Adipocyte (in vitro differentiated cells): ENCODE results near the gene MT1A.

Experiments
- DNase-seq: peaks from one replicate; pipeline ENCODE4 v3.0.0-alpha.2; 2015; ENCODE audit warnings: low read depth
- H3K27me3 ChIP-seq: replicated peaks from 2 replicates; pipeline ENCODE4 v1.7.0; 2013; ENCODE audit warnings: mild to moderate bottlenecking, low read length, moderate library complexity; ENCODE audit not compliant: control insufficient read depth, insufficient read depth
- H3K36me3 ChIP-seq: 2 replicates; pipeline ENCODE4 v1.7.0; 2013; ENCODE audit warnings: low read length, mild to moderate bottlenecking, moderate library complexity; ENCODE audit not compliant: control insufficient read depth, insufficient read depth, severe bottlenecking
- H3K4me1 ChIP-seq: 2 replicates; pipeline ENCODE4 v1.7.0; 2013; ENCODE audit warnings: mild to moderate bottlenecking, low read length, moderate library complexity; ENCODE audit not compliant: control insufficient read depth, insufficient read depth
- H3K4me3 ChIP-seq: 2 replicates; pipeline ENCODE4 v1.7.0; 2013; ENCODE audit warnings: mild to moderate bottlenecking, low read length, moderate library complexity
- H3K9ac ChIP-seq: 2 replicates; pipeline ENCODE4 v1.7.0; 2013; ENCODE audit warnings: mild to moderate bottlenecking, low read length, moderate library complexity
- H3K9me3 ChIP-seq: 2 replicates; pipeline ENCODE4 v1.7.0; 2013; ENCODE audit warnings: mild to moderate bottlenecking, low read length, moderate library complexity; ENCODE audit not compliant: control insufficient read depth

The MT1A gene

DNA sequence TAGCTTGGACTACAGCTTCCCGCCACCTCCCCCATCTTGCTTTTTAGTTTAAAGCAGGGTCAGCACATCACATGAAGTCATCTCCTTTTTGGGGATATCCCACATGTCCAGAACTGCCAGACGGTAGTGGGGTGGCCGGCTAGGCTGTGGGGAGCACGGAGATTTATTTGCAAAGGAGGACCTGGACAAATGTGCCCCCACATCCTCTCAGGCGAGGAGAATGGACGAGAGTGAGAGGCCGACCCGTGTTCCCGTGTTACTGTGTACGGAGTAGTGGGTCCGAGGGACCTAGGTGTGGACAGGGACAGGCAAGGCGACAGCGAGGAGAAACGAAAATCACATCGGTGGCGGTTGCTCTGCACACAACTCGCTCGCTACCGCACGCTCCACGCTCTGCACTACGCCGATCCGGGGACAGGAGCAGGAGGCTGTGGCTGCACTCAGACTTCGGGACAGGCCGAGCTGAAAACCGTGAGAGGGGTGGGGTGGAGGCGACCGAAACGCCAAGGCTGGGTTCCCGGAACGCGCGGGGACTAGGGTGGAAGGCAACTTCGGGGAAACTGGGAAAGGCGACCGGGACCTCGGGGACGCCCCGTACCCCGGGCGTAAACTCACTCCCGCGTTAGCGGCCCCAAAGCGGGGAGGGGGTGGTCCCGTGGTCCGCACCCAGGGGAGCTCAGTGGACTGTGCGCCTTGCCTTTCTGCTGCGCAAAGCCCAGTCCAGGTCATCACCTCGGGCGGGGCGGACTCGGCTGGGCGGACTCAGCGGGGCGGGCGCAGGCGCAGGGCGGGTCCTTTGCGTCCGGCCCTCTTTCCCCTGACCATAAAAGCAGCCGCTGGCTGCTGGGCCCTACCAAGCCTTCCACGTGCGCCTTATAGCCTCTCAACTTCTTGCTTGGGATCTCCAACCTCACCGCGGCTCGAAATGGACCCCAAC lies at the start of gene MT1A:
TSS of gene MT1A (plus strand) at position 853 of the 937 bp plus-strand sequence. CDS start at position 926, 73 bp downstream.
- Histone ChIP-seq H3K36me3 (no peaks in the 10 kb centered on the region), H3K4me3 (peak within 1 kb of the TSS; percentile 81)

DNA sequence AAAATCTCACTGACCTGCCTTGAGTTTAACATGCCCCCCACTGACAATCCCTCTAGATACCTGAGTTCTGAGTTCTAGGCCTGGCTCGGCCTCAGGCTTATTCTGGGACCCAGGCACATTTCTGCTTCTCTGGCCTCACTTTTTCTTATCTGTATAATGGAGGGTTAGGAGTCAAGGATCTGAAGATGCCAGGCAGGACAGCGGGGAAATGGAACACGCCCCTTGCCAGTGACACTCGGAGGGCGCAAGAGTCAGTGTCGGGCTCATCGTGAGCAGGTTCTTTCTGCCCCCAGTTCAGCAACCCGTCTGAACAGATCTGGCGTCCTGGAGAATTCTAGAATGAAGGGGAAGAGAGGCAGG lies 49.7 kb upstream of the MT1A start:
- no peak for DNase-seq
- no peak overlapping the region for H3K9ac ChIP-seq
- H3K4me3 ChIP-seq = peak overlapping the region; percentile 61
- peaks cover 30% of the 10 kb centered on the region for H3K27me3 ChIP-seq
- peaks cover 19% of the 10 kb centered on the region for H3K4me1 ChIP-seq
- no peaks in the 10 kb centered on the region for H3K9me3 ChIP-seq
- no peaks in the 10 kb centered on the region for H3K36me3 ChIP-seq

More for the DNA sequence above, at the start of gene MT1A:
- peak; percentile 39 for DNase-seq
- peaks cover 13% of the 10 kb centered on the region for H3K4me1 ChIP-seq
- H3K27me3 ChIP-seq = no peaks in the 10 kb centered on the region
- H3K9ac ChIP-seq = peak within 1 kb of the TSS; percentile 77
- H3K9me3 ChIP-seq = no peaks in the 10 kb centered on the region

DNA sequence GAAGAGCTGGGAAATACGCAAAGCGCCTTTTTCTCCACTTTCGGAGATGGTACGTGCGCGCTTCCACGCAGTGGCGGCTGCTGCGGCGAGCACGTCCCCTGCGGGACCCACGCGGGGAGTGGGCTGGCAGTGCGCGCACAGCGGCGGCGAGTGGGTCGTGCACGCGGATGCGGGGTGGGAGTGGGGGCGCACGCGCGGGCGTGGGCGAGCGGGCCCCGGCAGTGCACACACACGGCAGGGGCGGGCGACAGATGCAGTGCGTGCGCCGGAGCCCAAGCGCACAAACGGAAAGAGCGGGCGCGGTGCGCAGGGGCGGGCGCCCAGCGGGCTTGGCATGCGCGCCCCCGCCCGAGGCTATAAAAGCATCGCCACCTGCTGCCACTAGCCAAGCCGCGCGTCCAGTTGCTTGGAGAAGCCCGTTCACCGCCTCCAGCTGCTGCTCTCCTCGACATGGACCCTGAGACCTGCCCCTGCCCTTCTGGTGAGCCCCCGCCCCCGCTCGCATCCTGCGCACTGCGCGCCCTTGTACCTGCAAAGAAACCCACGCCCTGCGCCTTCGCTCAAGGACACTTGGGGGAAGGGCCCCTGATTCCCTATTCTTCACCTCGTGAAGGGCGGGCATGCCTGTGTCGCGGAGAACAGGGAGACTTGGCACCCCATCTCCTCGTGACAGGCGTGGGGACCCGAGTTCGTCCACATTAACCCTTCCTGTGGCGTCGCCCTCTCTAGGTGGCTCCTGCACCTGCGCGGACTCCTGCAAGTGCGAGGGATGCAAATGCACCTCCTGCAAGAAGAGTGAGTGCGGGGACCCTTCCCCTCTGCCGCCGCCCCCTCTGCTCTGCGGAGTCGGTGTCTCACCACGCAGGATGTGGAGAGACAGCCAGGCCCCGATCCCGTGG lies 49.1 kb upstream of the MT1A start, which contains the start of gene MT3:
TSS of gene MT3 (plus strand) at position 388 of the 899 bp plus-strand sequence. CDS start at position 451, 63 bp downstream.
- DNase-seq = peak; percentile 59
- H3K9ac ChIP-seq = no peak within 1 kb of the TSS
- H3K4me1 ChIP-seq = peaks cover 19% of the 10 kb centered on the region
- H3K9me3 ChIP-seq = no peaks in the 10 kb centered on the region
- H3K4me3 ChIP-seq = peak within 1 kb of the TSS; percentile 61
- no peaks in the 10 kb centered on the region for H3K36me3 ChIP-seq
- peaks cover 30% of the 10 kb centered on the region for H3K27me3 ChIP-seq

DNA sequence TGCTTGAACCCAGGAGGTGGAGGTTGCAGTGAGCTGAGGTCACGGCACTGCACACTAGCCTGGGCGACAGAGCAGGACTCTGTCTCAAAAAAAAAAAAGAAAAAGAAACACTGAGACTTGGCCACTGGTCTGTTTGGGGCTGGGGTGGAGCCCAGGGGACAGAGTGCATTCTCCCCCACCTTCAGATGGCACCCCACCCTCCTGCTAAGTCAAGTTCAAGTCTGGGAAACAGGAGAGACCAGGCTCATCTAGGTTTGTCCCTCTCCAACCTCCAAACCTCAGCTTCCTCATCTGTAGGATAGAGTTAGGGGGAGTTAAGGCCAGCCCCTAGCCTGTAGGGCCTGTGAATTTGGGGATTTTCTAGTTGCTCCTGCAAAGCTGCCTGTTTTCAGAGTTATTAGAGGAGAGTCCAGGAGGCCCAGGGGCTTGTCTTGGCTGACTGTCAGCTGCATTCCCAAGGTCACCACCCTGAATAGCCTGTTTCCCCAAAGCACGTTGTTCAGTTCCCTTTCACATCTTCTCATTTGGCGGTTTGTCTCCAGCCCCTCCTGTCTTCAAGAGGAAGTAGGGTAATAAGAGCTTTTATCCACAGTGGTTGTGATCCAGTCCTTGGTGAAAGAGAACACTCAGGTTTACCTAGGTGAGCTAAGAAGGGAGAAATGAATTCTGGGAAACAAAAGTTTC lies 46.9 kb upstream of the MT1A start:
- Histone ChIP-seq H3K36me3 (no peaks in the 10 kb centered on the region), H3K9ac (no peak overlapping the region), H3K4me1 (peaks cover 7% of the 10 kb centered on the region), H3K9me3 (peaks cover 1% of the 10 kb centered on the region), H3K27me3 (peaks cover 30% of the 10 kb centered on the region), H3K4me3 (no peak overlapping the region)
- no peak for DNase-seq

DNA sequence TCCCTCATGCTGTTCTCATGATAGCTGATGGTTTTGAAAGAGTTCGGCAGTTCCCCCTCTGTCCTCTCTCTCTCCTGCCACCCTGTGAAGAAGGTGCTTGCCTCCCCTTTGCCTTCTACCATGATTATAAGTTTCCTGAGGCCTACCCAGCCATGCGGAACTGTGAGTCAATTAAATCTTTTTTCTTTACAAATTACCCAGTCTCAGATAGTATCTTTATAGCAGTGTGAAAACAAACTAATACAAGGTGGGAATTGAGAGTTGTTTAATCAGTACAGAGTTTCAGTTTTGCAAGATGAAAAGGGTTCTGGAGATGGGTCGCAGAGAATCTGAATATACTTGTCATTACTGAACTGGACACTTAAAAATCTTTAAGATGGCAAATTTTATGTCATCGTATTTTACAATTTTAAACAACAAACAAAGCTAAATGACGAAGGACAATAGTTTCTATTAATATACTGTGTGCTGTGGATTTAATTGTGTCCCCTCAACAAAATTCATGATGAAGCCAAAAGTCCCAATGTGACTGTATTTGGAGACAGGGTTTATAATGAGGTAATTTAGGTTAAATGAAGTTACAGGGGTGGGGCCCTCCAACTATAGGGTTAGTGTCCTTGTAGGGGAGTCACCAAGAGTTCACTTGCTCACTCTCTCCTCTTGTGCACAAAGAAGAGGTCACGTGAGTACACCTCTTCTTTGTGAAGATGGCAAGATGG lies 44.7 kb upstream of the MT1A start:
- no peak for DNase-seq
- Histone ChIP-seq H3K9ac (no peak overlapping the region), H3K27me3 (peaks cover 24% of the 10 kb centered on the region), H3K9me3 (peaks cover 6% of the 10 kb centered on the region), H3K36me3 (no peaks in the 10 kb centered on the region), H3K4me1 (peaks cover 7% of the 10 kb centered on the region), H3K4me3 (no peak overlapping the region)

DNA sequence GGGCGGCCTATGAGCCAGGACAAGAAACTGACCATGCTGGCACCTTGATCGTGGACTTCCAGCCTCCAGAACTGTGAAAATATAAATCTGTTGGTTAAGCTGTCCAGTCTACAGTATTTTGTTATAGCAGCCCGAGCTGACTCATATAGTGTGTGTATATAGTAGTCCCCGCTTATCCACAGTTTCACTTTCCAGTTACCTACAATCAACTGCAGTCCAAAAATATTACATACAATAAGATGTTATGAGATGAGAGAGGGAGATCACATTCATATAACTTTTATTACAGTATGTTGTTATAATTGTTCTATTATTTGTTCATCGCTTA lies 44.2 kb upstream of the MT1A start:
- DNase-seq = no peak
- H3K27me3 ChIP-seq = peaks cover 19% of the 10 kb centered on the region
- H3K9ac ChIP-seq = no peak overlapping the region
- H3K36me3 ChIP-seq = no peaks in the 10 kb centered on the region
- H3K4me1 ChIP-seq = peaks cover 3% of the 10 kb centered on the region
- peaks cover 6% of the 10 kb centered on the region for H3K9me3 ChIP-seq
- no peak overlapping the region for H3K4me3 ChIP-seq

DNA sequence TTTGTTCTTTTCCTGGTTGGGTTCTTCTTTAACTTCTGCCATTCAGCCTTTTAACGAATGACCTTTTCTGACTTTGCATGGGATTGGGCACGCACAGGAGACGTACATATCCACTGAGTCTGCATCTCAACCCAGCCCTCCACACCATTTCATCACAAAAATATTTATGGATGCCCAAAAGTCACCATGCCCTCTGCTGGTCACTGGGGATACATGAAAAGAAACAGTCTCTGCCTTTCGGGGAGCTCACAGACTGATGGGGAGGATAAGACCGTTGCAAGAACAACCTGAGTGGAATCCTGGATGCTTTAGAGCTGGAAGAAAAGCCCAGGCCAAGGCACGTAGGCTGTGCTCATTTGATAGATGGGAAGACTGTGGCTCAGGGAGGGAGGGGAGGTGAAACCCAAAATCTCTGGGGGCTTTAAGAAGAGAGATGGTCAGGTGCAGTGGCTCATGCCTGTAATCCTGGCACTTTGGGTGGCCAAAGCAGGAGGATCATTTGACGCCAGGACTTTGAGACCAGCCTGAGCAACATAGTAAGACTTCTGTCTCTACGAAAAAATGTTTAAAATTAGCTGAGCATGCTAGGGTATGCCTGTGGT lies 38.0 kb upstream of the MT1A start:
- Histone ChIP-seq H3K27me3 (peaks cover 2% of the 10 kb centered on the region), H3K4me1 (peaks cover under 1% of the 10 kb centered on the region)
- peak; percentile 83 for DNase-seq

DNA sequence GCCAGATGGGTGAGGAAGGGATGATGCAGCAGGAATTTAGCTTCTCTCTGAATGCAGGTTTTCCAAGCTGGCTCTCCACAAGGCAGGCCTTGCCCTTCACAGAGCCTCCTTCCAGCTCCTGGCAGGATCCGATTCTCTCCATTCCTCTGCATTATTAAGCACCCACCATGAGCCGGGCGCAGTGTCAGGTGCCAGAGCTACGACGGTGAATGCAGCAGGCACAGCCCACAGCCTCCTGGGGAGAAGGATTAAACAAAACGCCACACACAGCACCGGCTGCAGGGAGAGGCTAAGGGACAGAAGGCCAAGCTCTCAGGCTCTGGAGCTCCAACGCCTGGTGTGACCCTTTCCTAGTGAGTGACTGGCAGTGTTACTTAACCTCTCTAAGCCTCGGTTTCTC lies 37.1 kb upstream of the MT1A start:
- no peak overlapping the region for H3K4me3 ChIP-seq
- DNase-seq = no peak
- peaks cover 2% of the 10 kb centered on the region for H3K27me3 ChIP-seq
- H3K4me1 ChIP-seq = peaks cover 9% of the 10 kb centered on the region
- H3K9ac ChIP-seq = no peak overlapping the region
- peaks cover 6% of the 10 kb centered on the region for H3K9me3 ChIP-seq
- no peaks in the 10 kb centered on the region for H3K36me3 ChIP-seq

More for the DNA sequence above, 38.0 kb upstream of the MT1A start:
- Histone ChIP-seq H3K9me3 (peaks cover 6% of the 10 kb centered on the region), H3K4me3 (no peak overlapping the region), H3K9ac (no peak overlapping the region), H3K36me3 (no peaks in the 10 kb centered on the region)

DNA sequence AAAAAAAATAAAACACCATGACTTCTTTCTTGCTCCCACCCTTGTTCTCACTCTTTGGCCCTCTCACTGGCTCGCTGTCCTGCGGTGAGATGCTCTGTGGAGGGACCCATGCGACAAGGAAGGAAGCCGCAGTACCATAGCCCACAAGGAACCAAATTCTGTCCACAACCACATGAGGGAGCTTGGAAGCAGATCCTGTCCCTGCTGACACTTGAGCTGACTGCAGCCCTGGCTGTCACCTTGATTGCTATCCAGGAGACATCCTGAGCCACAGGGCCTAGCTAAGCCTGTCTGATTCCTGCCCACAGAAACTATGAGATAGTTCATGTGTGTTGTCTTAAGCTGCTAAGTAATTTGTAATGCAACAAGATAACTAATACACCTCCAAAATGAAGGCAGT lies 34.9 kb upstream of the MT1A start:
- no peaks in the 10 kb centered on the region for H3K36me3 ChIP-seq
- peaks cover 26% of the 10 kb centered on the region for H3K4me1 ChIP-seq
- H3K27me3 ChIP-seq = no peaks in the 10 kb centered on the region
- peak; percentile 50 for DNase-seq
- H3K9me3 ChIP-seq = no peaks in the 10 kb centered on the region
- H3K4me3 ChIP-seq = no peak overlapping the region
- H3K9ac ChIP-seq = no peak overlapping the region

DNA sequence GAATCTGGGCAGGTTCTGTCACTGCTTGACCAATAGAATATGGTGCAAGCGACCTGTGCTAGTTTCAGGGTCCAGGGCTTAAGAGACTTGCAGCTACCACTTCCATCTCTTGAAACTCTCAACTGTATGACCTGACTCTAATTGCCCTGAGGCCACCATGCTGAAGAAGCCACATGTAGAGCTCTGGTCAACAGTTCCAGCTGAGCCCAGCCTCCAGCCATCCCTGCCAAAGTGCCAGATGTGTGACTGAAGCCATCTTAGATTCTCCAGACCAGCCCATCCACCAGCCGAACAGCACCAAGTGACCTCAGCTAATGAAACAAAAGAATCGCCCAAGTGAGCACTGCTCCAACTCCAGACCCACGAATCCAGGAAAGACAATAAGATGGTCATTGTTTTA lies 33.5 kb upstream of the MT1A start:
- H3K9ac ChIP-seq = no peak overlapping the region
- no peaks in the 10 kb centered on the region for H3K27me3 ChIP-seq
- DNase-seq = no peak
- peaks cover 36% of the 10 kb centered on the region for H3K4me1 ChIP-seq
- H3K4me3 ChIP-seq = no peak overlapping the region
- no peaks in the 10 kb centered on the region for H3K9me3 ChIP-seq
- H3K36me3 ChIP-seq = no peaks in the 10 kb centered on the region
